ENCODE data around the gene TCEA2. TPM values are rescaled to one million over a fixed set of nuclear protein-coding genes. Genes with fewer than 3 reads are reported as not detected.
A peak's percentile ranks its signal among the peaks of the same experiment; 100 is the strongest.

TCEA2 gene
- total and polyA plus RNA-seq, 2 of the 13 experiments (the other 11 are each of a cell fraction or from before 2014, with no cell fraction given): 28.1 to 33.7 TPM

- no peak for TF ChIP-seq MLXIP (CRISPR knock-in tag; IDR thresholded peaks at IDR 0.05; ENCODE audit: borderline replicate concordance)
- no peak; the same call in 1 of the 2 replicates for TF ChIP-seq ZBTB25 (CRISPR knock-in tag; IDR thresholded peaks at IDR 0.05)
- no peak for TF ChIP-seq ZNF253 (CRISPR knock-in tag; IDR thresholded peaks at IDR 0.05; ENCODE audit: borderline replicate concordance)
- TF ChIP-seq ZNF414 (CRISPR knock-in tag; IDR thresholded peaks at IDR 0.05): peak; percentile 97
- peak; percentile 22; the same call in 1 of the 2 replicates for TF ChIP-seq RARA (CRISPR knock-in tag; IDR thresholded peaks at IDR 0.05)
- no peak for TF ChIP-seq ZNF7 (CRISPR knock-in tag; IDR thresholded peaks at IDR 0.05)
- no peak for TF ChIP-seq ZNF34 (CRISPR knock-in tag; IDR thresholded peaks at IDR 0.05; ENCODE audit: borderline replicate concordance)
- no peak; the same call in 1 of the 2 replicates for TF ChIP-seq ZNF772 (CRISPR knock-in tag; IDR thresholded peaks at IDR 0.05)
- TF ChIP-seq ZNF644 (CRISPR knock-in tag; IDR thresholded peaks at IDR 0.05; ENCODE audit: low read depth): no peak
- 0 out of 2 replicates have a peak, but pooled peaks have one; percentile 50 for TF ChIP-seq RELA (CRISPR knock-in tag; IDR thresholded peaks at IDR 0.05)
- TF ChIP-seq BATF2 (CRISPR knock-in tag; IDR thresholded peaks at IDR 0.05): peak; percentile 16; the same call in 1 of the 2 replicates
- no peak for TF ChIP-seq ZMYM3 (CRISPR knock-in tag; IDR thresholded peaks at IDR 0.05)
- TF ChIP-seq HNF1A (IDR thresholded peaks at IDR 0.05; ENCODE audit: low read depth): no peak
- TF ChIP-seq HNF1A (CRISPR knock-in tag; IDR thresholded peaks at IDR 0.05; ENCODE audit: borderline replicate concordance): peak; percentile 5; the same call in 1 of the 2 replicates
Measured at GRCh38 chr20:64036346-64037198, 26.4 kb upstream of the TCEA2 start (continued).
